Measurements from ENCODE around the gene LGALS1.
"Not testable (repeated sequence)": the region's sequence is repeated elsewhere in the genome, so short reads cannot be mapped to it uniquely, and the experiment has no call there.

Gene LGALS1

GRCh38 chr22:37643225-37643847 is 32.1 kb upstream of the LGALS1 start:
- no peak overlapping the region for H3K4me3 ChIP-seq (ENCODE audit: low read depth, low read length)
- TF ChIP-seq, protein P1, sequence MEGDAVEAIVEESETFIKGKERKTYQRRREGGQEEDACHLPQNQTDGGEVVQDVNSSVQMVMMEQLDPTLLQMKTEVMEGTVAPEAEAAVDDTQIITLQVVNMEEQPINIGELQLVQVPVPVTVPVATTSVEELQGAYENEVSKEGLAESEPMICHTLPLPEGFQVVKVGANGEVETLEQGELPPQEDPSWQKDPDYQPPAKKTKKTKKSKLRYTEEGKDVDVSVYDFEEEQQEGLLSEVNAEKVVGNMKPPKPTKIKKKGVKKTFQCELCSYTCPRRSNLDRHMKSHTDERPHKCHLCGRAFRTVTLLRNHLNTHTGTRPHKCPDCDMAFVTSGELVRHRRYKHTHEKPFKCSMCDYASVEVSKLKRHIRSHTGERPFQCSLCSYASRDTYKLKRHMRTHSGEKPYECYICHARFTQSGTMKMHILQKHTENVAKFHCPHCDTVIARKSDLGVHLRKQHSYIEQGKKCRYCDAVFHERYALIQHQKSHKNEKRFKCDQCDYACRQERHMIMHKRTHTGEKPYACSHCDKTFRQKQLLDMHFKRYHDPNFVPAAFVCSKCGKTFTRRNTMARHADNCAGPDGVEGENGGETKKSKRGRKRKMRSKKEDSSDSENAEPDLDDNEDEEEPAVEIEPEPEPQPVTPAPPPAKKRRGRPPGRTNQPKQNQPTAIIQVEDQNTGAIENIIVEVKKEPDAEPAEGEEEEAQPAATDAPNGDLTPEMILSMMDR (IDR thresholded peaks at IDR 0.05; ENCODE audit: low read depth, low read length, missing control alignments) = peak; percentile 91
- DNase-seq (ENCODE audit: low read depth) = no peak

DNA sequence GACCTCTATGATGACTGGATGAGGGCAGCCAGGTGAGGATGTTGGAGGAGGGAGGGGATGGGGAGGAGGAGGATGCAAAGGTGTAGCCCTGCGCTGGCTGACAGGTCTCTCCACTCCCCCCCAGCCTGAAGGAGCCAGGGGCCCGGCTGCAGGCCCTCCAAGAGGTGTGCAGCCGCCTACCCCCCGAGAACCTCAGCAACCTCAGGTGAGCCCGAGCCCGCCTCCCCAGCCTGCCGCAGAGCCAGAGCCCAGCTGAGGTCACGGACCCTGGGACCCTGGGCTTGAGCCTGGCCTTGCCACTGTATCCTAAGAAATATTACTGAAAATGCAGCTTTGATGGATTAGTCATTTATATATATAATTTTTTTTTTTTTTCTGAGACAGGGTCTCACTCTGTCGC is 28.1 kb upstream of the LGALS1 start:
- no peak for DNase-seq (ENCODE audit: low read depth)
- TF ChIP-seq, protein P1 (IDR thresholded peaks at IDR 0.05; ENCODE audit: low read depth, low read length, missing control alignments) = no peak
- no peak overlapping the region for H3K4me3 ChIP-seq (ENCODE audit: low read depth, low read length)

GRCh38 chr22:37647928-37648327 is 27.5 kb upstream of the LGALS1 start:
- TF ChIP-seq, protein P1 (IDR thresholded peaks at IDR 0.05; ENCODE audit: low read depth, low read length, missing control alignments) = no peak
- DNase-seq (ENCODE audit: low read depth) = no peak
- H3K4me3 ChIP-seq (ENCODE audit: low read depth, low read length) = no peak overlapping the region

DNA sequence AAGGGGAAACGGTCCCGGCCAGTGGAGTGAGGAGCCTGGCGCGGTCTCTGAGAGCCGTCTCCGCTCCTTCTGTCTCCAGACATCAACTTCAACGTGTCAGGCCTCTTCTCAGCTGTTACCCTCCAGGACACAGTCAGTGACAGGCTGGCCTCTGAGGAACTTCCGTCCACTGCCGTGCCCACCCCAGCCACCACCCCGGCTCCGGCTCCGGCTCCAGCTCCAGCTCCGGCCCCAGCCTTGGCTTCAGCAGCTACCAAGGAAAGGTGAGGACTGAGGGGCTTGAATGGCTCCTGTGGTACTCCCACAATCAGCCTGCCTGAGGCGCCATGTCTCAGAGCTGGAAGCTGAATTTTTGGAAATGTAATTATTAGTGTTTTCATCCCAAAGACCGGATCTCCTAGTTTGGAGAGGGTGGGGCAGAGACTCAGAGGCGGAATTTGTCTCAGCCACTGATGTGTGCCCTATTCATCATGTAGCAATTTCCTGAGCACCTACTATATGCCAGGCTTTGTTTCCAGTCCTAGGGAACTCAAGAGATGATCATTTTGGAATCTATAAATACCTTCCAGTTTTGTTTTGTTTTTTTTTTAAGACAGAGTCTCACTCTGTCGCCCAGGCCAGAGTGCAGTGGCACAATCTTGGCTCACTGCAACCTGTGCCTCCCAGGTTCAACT is 24.8 kb upstream of the LGALS1 start:
- no peak for DNase-seq (ENCODE audit: low read depth)
- TF ChIP-seq, protein P1 (IDR thresholded peaks at IDR 0.05; ENCODE audit: low read depth, low read length, missing control alignments) = no peak
- H3K4me3 ChIP-seq (ENCODE audit: low read depth, low read length) = no peak overlapping the region

DNA sequence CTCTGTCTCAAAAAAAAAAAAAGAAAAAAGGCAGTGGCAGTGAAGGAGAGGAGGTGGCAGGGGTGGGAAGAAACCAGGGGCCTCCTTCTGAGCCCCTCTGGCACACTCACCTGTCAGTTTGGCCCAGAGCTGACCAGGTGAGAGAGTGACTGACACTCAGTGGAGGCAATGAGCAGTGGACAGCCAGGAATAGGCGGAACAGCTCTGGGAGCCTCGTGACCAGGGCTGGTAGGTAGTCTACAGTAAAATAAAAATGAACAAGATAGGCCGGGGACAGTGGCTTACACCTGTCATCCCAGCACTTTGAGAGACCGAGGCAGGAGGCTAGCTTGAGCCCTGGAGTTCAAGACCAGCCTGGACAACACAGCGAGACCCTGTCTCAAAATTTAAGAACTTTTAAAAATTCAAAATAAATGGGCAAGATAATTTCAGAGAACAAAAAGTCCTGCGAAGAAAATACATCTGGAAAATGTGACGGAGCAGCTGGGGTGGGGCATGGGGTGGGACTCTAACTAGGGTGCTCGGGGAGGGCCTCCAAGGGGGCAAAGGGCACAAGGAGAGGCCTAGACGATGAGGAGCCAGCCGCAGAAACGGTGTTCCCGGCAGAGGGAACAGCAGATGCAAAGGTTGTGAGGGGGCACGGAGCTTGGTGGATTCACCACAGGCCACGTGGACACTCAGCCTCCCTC is 20.7 kb upstream of the LGALS1 start:
- no peak for DNase-seq (ENCODE audit: low read depth)
- TF ChIP-seq, protein P1 (IDR thresholded peaks at IDR 0.05; ENCODE audit: low read depth, low read length, missing control alignments) = no peak
- H3K4me3 ChIP-seq (ENCODE audit: low read depth, low read length) = no peak overlapping the region

DNA sequence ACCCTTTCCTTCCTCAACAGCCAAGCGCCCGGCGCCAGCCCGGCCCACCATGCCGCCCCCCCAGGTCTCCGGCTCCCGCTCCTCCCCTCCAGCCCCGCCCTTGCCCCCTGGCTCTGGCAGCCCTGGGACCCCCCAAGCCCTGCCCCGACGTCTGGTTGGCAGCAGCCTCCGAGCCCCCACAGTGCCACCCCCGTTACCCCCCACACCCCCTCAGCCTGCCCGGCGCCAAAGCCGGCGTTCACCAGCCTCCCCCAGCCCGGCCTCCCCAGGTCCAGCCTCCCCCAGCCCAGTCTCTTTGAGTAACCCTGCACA is 20.2 kb upstream of the LGALS1 start:
- no peak overlapping the region for H3K4me3 ChIP-seq (ENCODE audit: low read depth, low read length)
- no peak for DNase-seq (ENCODE audit: low read depth)
- TF ChIP-seq, protein P1 (IDR thresholded peaks at IDR 0.05; ENCODE audit: low read depth, low read length, missing control alignments) = no peak

GRCh38 chr22:37656583-37656982 is 18.9 kb upstream of the LGALS1 start:
- not testable (repeated sequence) for H3K4me3 ChIP-seq (ENCODE audit: low read depth, low read length); DNase-seq (ENCODE audit: low read depth)

Data from GM12864 (cell line).